Adrenal gland (tissue), 5 donors: ENCODE measurements around the gene BBOX1.

ENCODE experiments used
- POLR2A ChIP-seq, 2 donors: fragments of 450-650 bp; IDR thresholded peaks; one replicate each; pipeline ENCODE4 v1.6.1; 2017; ENCODE audit warnings: antibody characterized with exemption in 2 of 2, mild to moderate bottlenecking in 2 of 2, moderate library complexity in 1 of 2
- TF ChIP-seq, protein P1 (sequence below), 6 experiments: fragments of 450-650 bp in 4 of 6; fragments of 200-600 bp in 2 of 6; sonication (generic) in 1 of 6; IDR thresholded peaks; 1 replicate in 5 of 6; 2 replicates in 1 of 6; pipeline versions ENCODE4 v1.5.1 to v1.8.0; 2016 to 2021; ENCODE audit warnings: antibody characterized with exemption in 6 of 6, mild to moderate bottlenecking in 2 of 6, moderate library complexity in 1 of 6
- donor health status: DM: no; HTN: no; CAD: no.

DNA sequence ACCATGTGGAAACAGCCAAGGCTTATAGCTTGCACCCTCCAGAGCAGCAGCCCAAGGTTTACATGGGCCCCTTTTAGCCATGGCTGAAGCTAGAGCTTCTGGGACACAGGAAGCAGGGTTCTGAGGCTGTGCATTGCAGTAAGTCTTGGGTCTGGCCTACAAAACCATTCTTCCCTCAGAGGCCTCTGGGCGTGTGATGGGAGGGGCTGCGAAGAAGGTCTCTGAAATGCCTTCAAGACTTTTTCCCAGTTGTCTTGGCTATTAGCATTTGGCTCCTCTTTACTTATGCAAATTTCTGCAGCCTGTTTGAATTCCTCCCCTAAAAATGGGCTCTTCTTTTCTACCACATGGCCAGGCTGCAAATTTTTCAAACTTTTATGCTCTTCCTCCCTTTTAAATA is 109.5 kb downstream of the BBOX1 start:
- TF ChIP-seq POLR2A (IDR thresholded peaks at IDR 0.05): no peak
- TF ChIP-seq, protein P1, sequence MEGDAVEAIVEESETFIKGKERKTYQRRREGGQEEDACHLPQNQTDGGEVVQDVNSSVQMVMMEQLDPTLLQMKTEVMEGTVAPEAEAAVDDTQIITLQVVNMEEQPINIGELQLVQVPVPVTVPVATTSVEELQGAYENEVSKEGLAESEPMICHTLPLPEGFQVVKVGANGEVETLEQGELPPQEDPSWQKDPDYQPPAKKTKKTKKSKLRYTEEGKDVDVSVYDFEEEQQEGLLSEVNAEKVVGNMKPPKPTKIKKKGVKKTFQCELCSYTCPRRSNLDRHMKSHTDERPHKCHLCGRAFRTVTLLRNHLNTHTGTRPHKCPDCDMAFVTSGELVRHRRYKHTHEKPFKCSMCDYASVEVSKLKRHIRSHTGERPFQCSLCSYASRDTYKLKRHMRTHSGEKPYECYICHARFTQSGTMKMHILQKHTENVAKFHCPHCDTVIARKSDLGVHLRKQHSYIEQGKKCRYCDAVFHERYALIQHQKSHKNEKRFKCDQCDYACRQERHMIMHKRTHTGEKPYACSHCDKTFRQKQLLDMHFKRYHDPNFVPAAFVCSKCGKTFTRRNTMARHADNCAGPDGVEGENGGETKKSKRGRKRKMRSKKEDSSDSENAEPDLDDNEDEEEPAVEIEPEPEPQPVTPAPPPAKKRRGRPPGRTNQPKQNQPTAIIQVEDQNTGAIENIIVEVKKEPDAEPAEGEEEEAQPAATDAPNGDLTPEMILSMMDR (IDR thresholded peaks at IDR 0.05): no peak
